ENCODE measurements around the gene BEND4. TPM values are rescaled to one million over a fixed set of nuclear protein-coding genes. Genes with fewer than 3 reads are reported as not detected.

The BEND4 gene
- total and polyA plus RNA-seq, 4 donors = 0.02 to 0.51 (median 0.11) TPM

Other genes starting within 250 kb of the BEND4 start
- gene TMEM33, start 217.2 kb downstream of the BEND4 start, total RNA-seq = 10 to 100 TPM; 61.5 to 63.5 TPM
- gene TMEM33, start 217.2 kb downstream of the BEND4 start, polyA plus RNA-seq = 10 to 100 TPM; 12.4 to 28.6 TPM
- gene DCAF4L1, start 170.9 kb downstream of the BEND4 start, total RNA-seq = under 1 TPM; 0.11 to 0.43 TPM
- gene DCAF4L1, start 170.9 kb downstream of the BEND4 start, polyA plus RNA-seq = under 1 TPM; 0.14 to 0.30 TPM
- gene SLC30A9, start 162.1 kb downstream of the BEND4 start, total RNA-seq = 10 to 100 TPM; 49.1 to 68.5 TPM
- 10 to 100 TPM; 12.3 to 21.0 TPM for gene SLC30A9, start 162.1 kb downstream of the BEND4 start, polyA plus RNA-seq
- gene SHISA3, start 244.8 kb upstream of the BEND4 start, total RNA-seq = 10 to 100 TPM in 1 of 2 donors, 1 to 10 TPM in 1; 2.2 to 13.5 TPM
- gene SHISA3, start 244.8 kb upstream of the BEND4 start, polyA plus RNA-seq = 1 to 10 TPM in 1 of 2 donors, under 1 TPM in 1; 1.00 to 1.8 TPM

All from lung (tissue), 4 donors.